Mesendoderm (in vitro differentiated cells): ENCODE measurements around the gene ASB1.

Source experiments
- DNase-seq: peaks from one replicate; pipeline ENCODE4 v3.0.0; 2013
- H2AK5ac ChIP-seq: 2 replicates; pipeline ENCODE4 v1.6.1; 2013; ENCODE audit warnings: low read length, inconsistent platforms
- H2BK120ac ChIP-seq: 2 replicates; pipeline ENCODE4 v1.6.1; 2013; ENCODE audit warnings: low read depth, mild to moderate bottlenecking, low read length, moderate library complexity, mixed read lengths
- H2BK15ac ChIP-seq: replicated peaks from 2 replicates; pipeline ENCODE4 v1.6.1; 2013; ENCODE audit warnings: low read depth, mild to moderate bottlenecking, moderate library complexity
- H2BK5ac ChIP-seq: 2 replicates; pipeline ENCODE4 v1.6.1; 2013; ENCODE audit warnings: low read length, inconsistent platforms
- H3K18ac ChIP-seq: 2 replicates; pipeline ENCODE4 v1.6.1; 2013; ENCODE audit warnings: mild to moderate bottlenecking, low read length, mixed read lengths
- H3K23ac ChIP-seq: one replicate; pipeline ENCODE4 v1.6.1; 2013; ENCODE audit warnings: low read length
- H3K27ac ChIP-seq: 2 replicates; pipeline ENCODE4 v1.5.1; 2013; ENCODE audit warnings: low read depth, mild to moderate bottlenecking, inconsistent platforms, low read length, moderate library complexity
- H3K27me3 ChIP-seq: 2 replicates; pipeline ENCODE4 v1.6.1; 2013; ENCODE audit warnings: low read length, control low read depth, mild to moderate bottlenecking, inconsistent platforms; ENCODE audit not compliant: insufficient read depth, poor library complexity
- H3K36me3 ChIP-seq: 2 replicates; pipeline ENCODE4 v1.6.1; 2013; ENCODE audit warnings: low read length, inconsistent platforms; ENCODE audit not compliant: control insufficient read depth, insufficient read depth
- H3K4ac ChIP-seq: one replicate; pipeline ENCODE4 v1.6.1; 2013; ENCODE audit warnings: low read depth, mild to moderate bottlenecking, low read length, moderate library complexity
- H3K4me1 ChIP-seq: 2 replicates; pipeline ENCODE4 v1.6.1; 2013; ENCODE audit warnings: low read depth, low read length, inconsistent platforms; ENCODE audit not compliant: control insufficient read depth
- H3K4me2 ChIP-seq: 2 replicates; pipeline ENCODE4 v1.6.1; 2013; ENCODE audit warnings: low read length
- H3K4me3 ChIP-seq: 2 replicates; pipeline ENCODE4 v1.5.1; 2013; ENCODE audit warnings: mild to moderate bottlenecking, low read length
- H3K56ac ChIP-seq: one replicate; pipeline ENCODE4 v1.6.1; 2013; ENCODE audit warnings: low read length
- H3K79me1 ChIP-seq: 2 replicates; pipeline ENCODE4 v1.6.1; 2013; ENCODE audit warnings: low read length, inconsistent platforms
- H3K79me2 ChIP-seq: 2 replicates; pipeline ENCODE4 v1.6.1; 2013; ENCODE audit warnings: mild to moderate bottlenecking, low read length; ENCODE audit not compliant: control insufficient read depth, insufficient read depth
- H3K9ac ChIP-seq: 2 replicates; pipeline ENCODE4 v1.6.1; 2013; ENCODE audit warnings: low read length, inconsistent platforms
- H4K5ac ChIP-seq: one replicate; pipeline ENCODE4 v1.6.1; 2013; ENCODE audit warnings: low read length
- H4K8ac ChIP-seq: one replicate; pipeline ENCODE4 v1.6.1; 2013; ENCODE audit warnings: low read depth, mild to moderate bottlenecking, control low read depth, low read length, moderate library complexity
- WGBS: extraction: QIAGEN DNeasy Blood & Tissue Kit; methylation state at CpG from one replicate; pipeline ENCODE4 v1.1.7; 2013; ENCODE audit warnings: low lambda C conversion rate, missing lambda C conversion rate; ENCODE audit not compliant: insufficient coverage; ENCODE audit errors: extremely low coverage; 5-methylcytosine and 5-hydroxymethylcytosine counted together

ASB1 gene

GRCh38 chr2:238422940-238423339, 3.8 kb upstream of the ASB1 start:
- H3K56ac ChIP-seq = no peak overlapping the region
- no peaks in the 10 kb centered on the region for H3K36me3 ChIP-seq
- H3K9ac ChIP-seq = no peak overlapping the region
- H3K18ac ChIP-seq = no peak overlapping the region
- H4K5ac ChIP-seq = no peak overlapping the region
- peaks cover 5% of the 10 kb centered on the region for H3K79me1 ChIP-seq
- peaks cover 8% of the 10 kb centered on the region for H3K79me2 ChIP-seq
- no peak overlapping the region for H3K4me3 ChIP-seq
- no peak overlapping the region for H3K4ac ChIP-seq
- no peak overlapping the region for H2AK5ac ChIP-seq
- no CpG with 5 or more reads among the region's 7 CpGs for WGBS
- H3K4me1 ChIP-seq = peaks cover 6% of the 10 kb centered on the region
- no peak overlapping the region for H3K4me2 ChIP-seq
- H2BK120ac ChIP-seq = no peak overlapping the region
- no peak overlapping the region for H3K27ac ChIP-seq
- H2BK5ac ChIP-seq = no peak overlapping the region
- no peak overlapping the region for H4K8ac ChIP-seq
- H2BK15ac ChIP-seq = no peak overlapping the region
- no peak overlapping the region for H3K23ac ChIP-seq
- no peaks in the 10 kb centered on the region for H3K27me3 ChIP-seq
- no peak for DNase-seq

- Histone ChIP-seq H3K4me3 (no peak overlapping the region), H2AK5ac (no peak overlapping the region), H3K79me2 (peaks cover 16% of the 10 kb centered on the region), H2BK120ac (no peak overlapping the region), H3K4me1 (peaks cover 7% of the 10 kb centered on the region), H3K79me1 (peaks cover 12% of the 10 kb centered on the region), H3K9ac (no peak overlapping the region), H3K27me3 (no peaks in the 10 kb centered on the region), H3K36me3 (no peaks in the 10 kb centered on the region), H3K4me2 (no peak overlapping the region), H2BK5ac (no peak overlapping the region), H4K5ac (no peak overlapping the region), H3K4ac (no peak overlapping the region), H3K23ac (no peak overlapping the region), H3K18ac (no peak overlapping the region), H4K8ac (no peak overlapping the region), H3K27ac (no peak overlapping the region), H3K56ac (no peak overlapping the region), H2BK15ac (no peak overlapping the region)
- DNase-seq = no peak
- no CpG with 5 or more reads among the region's 9 CpGs for WGBS
These were observed 3.0 kb upstream of the ASB1 start for GRCh38 chr2:238423561-238424312.

- no CpG with 5 or more reads among the region's 3 CpGs for WGBS
These were observed 2.4 kb upstream of the ASB1 start for GRCh38 chr2:238424313-238424700.

GRCh38 chr2:238425505-238425978, 1.2 kb upstream of the ASB1 start:
- Histone ChIP-seq H3K9ac (no peak overlapping the region), H3K4me2 (peak overlapping the region; percentile 93), H3K79me1 (peaks cover 17% of the 10 kb centered on the region), H4K5ac (no peak overlapping the region), H3K4me1 (peaks cover 7% of the 10 kb centered on the region), H2BK15ac (no peak overlapping the region), H3K79me2 (peaks cover 30% of the 10 kb centered on the region), H2BK5ac (no peak overlapping the region), H3K36me3 (no peaks in the 10 kb centered on the region), H3K4ac (no peak overlapping the region), H3K18ac (no peak overlapping the region), H3K23ac (no peak overlapping the region), H3K56ac (peak overlapping the region; percentile 98), H3K4me3 (no peak overlapping the region), H2AK5ac (no peak overlapping the region), H2BK120ac (no peak overlapping the region), H4K8ac (no peak overlapping the region), H3K27ac (no peak overlapping the region), H3K27me3 (no peaks in the 10 kb centered on the region)
- no peak for DNase-seq
- no CpG with 5 or more reads among the region's 16 CpGs for WGBS

More at GRCh38 chr2:238424313-238424700, 2.4 kb upstream of the ASB1 start:
- Histone ChIP-seq H4K8ac (no peak overlapping the region), H3K4ac (no peak overlapping the region), H3K4me3 (no peak overlapping the region), H2BK120ac (no peak overlapping the region), H3K27me3 (no peaks in the 10 kb centered on the region), H2AK5ac (no peak overlapping the region), H4K5ac (no peak overlapping the region), H3K79me2 (peaks cover 21% of the 10 kb centered on the region), H3K4me1 (peaks cover 7% of the 10 kb centered on the region), H3K9ac (no peak overlapping the region), H3K56ac (no peak overlapping the region), H3K23ac (no peak overlapping the region), H3K79me1 (peaks cover 14% of the 10 kb centered on the region), H3K36me3 (no peaks in the 10 kb centered on the region), H3K4me2 (no peak overlapping the region), H2BK5ac (no peak overlapping the region), H3K18ac (no peak overlapping the region), H2BK15ac (no peak overlapping the region), H3K27ac (no peak overlapping the region)
- DNase-seq = no peak

GRCh38 chr2:238425979-238426567, 654 bp upstream of the ASB1 start:
- peak overlapping the region; percentile 89 for H3K4me3 ChIP-seq
- peak overlapping the region; percentile 77 for H3K18ac ChIP-seq
- no peak overlapping the region for H2AK5ac ChIP-seq
- H3K9ac ChIP-seq = peak overlapping the region; percentile 86
- H2BK5ac ChIP-seq = no peak overlapping the region
- peaks cover 7% of the 10 kb centered on the region for H3K4me1 ChIP-seq
- no peak overlapping the region for H3K23ac ChIP-seq
- H3K27ac ChIP-seq = peak overlapping the region; percentile 98
- H3K79me2 ChIP-seq = peaks cover 35% of the 10 kb centered on the region
- H4K8ac ChIP-seq = no peak overlapping the region
- H3K36me3 ChIP-seq = no peaks in the 10 kb centered on the region
- peaks cover 18% of the 10 kb centered on the region for H3K79me1 ChIP-seq
- H2BK15ac ChIP-seq = no peak overlapping the region
- H2BK120ac ChIP-seq = no peak overlapping the region
- DNase-seq = peak; percentile 38
- peak overlapping the region; percentile 17 for H3K4ac ChIP-seq
- no peak overlapping the region for H4K5ac ChIP-seq
- H3K56ac ChIP-seq = peak overlapping the region; percentile 98
- no peaks in the 10 kb centered on the region for H3K27me3 ChIP-seq
- H3K4me2 ChIP-seq = peak overlapping the region; percentile 93
- WGBS = no CpG with 5 or more reads among the region's 24 CpGs
